Fibroblast of mammary gland (primary cell): ENCODE data around the gene TTC28.

Experiments used
- DNase-seq: peaks from one replicate; pipeline ENCODE4 v3.0.0-alpha.2; 2010; ENCODE audit warnings: low read depth
- H3K4me3 ChIP-seq: 2 replicates; pipeline ENCODE4 v1.5.1; 2011; ENCODE audit warnings: low read depth, mild to moderate bottlenecking, low read length, moderate library complexity; ENCODE audit not compliant: control insufficient read depth
- TF ChIP-seq, protein P1 (sequence below): conservative IDR thresholded peaks from 2 replicates; pipeline ENCODE4 v1.5.1; 2011; ENCODE audit warnings: low read depth, low read length, inconsistent platforms; ENCODE audit not compliant: control insufficient read depth, insufficient read depth

TTC28 gene

DNA sequence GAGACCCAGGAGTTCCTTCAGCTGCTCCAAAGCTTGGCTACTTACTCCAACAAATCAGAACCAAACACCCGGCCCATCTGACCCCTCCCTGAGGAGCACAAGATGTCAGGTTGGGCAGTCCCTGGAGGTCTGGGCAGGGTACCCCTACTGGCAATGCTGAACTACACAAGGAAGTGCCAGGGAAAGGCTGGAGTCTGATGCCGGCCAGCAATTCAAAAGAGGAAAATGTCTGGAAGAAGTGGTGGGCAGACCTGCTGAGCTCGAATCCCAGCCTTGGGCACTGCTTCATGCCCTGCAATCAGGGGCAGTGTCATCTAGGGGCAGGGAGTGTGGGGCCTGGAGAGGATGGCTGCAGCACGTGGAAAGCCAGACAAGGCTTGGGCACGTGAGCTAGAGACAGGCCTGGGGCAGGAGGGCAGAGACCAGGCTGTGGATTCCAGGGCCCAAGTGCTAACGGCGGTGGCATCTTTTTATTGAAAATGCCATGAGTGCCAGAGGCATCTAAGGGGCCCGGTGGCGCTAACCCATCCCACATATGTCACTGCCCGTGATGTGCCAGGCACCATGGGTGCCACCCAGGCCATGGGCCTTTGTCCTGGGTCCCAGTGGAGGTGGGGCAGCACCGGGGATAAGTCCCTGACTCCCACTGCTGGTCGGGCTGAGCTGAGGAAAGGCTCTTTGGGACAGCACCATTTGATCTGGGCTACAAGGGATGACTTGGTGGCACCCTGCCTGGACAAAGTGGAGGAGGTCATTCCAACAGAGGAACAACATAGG, 662.7 kb downstream of the TTC28 start:
- no peak overlapping the region for H3K4me3 ChIP-seq
- no peak for DNase-seq
- TF ChIP-seq, protein P1, sequence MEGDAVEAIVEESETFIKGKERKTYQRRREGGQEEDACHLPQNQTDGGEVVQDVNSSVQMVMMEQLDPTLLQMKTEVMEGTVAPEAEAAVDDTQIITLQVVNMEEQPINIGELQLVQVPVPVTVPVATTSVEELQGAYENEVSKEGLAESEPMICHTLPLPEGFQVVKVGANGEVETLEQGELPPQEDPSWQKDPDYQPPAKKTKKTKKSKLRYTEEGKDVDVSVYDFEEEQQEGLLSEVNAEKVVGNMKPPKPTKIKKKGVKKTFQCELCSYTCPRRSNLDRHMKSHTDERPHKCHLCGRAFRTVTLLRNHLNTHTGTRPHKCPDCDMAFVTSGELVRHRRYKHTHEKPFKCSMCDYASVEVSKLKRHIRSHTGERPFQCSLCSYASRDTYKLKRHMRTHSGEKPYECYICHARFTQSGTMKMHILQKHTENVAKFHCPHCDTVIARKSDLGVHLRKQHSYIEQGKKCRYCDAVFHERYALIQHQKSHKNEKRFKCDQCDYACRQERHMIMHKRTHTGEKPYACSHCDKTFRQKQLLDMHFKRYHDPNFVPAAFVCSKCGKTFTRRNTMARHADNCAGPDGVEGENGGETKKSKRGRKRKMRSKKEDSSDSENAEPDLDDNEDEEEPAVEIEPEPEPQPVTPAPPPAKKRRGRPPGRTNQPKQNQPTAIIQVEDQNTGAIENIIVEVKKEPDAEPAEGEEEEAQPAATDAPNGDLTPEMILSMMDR = no peak

DNA sequence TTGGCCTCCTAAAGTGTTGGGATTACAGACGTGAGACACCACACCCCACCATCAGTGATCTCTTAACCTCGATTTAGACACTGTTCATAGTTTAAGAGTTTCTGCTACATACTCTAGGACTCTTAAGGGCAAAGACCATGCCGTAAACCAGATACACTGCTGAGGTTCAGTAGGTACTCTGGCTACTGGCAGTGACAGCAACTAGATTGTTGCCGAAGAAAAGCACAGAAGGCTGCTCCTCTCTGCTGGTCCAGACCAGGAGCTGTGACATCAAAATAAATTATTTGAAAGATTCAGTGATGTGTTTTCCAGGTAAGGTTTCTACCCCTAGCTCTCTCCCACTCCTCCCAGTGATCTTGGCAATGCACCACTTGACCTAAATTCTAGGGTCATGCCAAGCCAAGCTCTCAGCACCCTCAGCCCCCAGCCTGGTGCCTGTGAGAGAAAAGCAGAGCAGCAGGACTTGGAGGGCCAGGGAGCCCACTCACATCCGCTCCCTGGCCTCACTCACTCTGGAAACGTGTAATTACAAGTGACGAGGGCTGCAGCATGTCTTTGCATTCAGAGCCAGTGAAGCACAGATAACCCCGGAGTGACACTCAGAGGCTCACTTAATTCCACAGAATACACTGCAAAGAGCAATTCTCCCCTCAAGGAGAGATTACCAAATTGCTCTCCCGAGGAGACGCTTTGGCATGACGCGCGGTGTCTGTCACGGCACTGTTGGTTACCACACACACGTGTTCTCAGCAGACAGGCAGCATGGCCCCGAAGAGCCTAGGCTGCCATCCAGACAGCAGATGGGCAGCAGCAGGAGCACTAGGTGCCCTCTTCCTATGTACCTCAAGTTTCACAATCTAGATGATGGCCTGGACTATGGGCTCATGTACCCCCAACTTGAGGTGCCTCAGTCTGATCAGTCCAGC, 663.7 kb downstream of the TTC28 start:
- DNase-seq = no peak

DNA sequence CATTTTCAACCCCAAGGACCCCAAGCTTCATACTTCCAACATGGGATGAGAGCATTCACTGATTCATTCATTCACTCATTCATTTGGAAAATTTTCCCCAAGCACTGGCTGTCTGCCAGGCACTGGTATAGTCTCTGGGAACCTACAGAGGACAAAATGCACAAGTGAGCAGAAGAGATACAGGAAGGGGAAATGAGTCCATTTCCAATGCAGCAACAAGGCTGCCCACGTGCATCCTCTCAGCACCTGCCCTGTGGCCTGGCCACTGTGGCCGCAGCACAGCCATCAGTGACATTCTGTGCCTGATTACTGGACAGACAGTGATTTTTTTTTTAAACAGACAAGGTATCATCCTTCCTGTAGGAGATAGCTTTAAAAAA, 664.6 kb downstream of the TTC28 start:
- no peak for DNase-seq
- H3K4me3 ChIP-seq = no peak overlapping the region
- TF ChIP-seq, protein P1 = no peak

More for the DNA sequence above, 663.7 kb downstream of the TTC28 start:
- TF ChIP-seq, protein P1 = no peak
- no peak overlapping the region for H3K4me3 ChIP-seq

DNA sequence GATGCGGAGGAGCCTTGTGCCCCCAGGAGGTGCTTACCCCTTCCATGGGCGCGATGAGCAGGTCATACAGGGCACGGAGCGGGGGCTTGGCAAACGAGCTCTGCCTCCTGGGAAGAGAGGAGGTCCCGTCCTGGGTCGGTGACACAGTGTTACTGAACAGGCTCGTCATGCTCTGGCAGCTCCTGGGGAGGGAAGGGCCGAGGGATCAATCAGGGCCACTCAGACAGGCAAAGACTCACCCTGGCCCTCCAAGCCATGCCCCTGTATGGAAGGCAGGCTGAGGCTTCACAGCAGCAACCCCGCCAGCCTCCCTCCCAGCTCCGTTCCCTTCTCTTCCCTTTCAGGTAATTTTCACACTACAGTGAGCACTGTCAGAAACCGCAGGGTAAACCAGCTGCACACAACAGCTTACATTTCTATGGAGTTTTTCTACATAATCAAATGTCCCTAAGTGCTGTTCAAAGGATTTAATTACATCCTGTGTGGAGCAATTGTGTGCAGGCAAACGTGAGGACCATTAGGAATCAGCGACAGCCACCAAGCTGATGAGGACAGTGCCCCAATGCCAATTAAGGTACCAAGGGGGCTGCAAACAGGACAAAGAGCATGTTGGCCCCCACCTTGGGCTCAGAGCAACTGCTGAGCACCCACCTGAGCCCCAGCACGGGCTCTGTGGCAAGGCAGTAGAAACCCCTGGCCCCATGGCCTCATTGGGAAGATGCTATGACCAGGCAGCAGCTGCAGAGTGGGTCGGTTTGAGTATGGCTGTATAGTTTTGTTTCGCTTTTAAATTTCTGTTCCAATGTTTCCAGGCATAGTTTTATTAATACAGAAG, 665.2 kb downstream of the TTC28 start:
- H3K4me3 ChIP-seq = no peak overlapping the region
- TF ChIP-seq, protein P1 = no peak
- no peak for DNase-seq

DNA sequence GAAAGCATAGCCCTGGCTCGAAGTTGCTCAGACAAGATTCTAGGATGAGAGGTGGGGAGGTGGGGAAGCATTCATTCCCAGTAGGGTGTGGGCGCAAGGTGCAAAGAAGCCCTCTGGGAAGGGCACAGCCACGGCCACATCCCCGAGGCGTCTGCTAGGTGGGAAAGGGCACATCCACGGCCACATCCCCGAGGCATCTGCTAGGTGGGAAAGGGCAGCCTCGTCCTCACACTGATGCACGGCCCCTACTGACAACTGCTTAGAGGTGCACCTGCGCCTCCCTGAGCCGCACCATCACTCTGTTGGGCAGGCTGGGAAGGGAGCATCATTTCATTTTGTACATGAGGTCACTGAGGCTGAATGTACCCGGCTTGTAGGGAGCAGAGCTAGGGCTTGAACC, 666.0 kb downstream of the TTC28 start:
- H3K4me3 ChIP-seq = no peak overlapping the region
- DNase-seq = no peak
- TF ChIP-seq, protein P1 = no peak

DNA sequence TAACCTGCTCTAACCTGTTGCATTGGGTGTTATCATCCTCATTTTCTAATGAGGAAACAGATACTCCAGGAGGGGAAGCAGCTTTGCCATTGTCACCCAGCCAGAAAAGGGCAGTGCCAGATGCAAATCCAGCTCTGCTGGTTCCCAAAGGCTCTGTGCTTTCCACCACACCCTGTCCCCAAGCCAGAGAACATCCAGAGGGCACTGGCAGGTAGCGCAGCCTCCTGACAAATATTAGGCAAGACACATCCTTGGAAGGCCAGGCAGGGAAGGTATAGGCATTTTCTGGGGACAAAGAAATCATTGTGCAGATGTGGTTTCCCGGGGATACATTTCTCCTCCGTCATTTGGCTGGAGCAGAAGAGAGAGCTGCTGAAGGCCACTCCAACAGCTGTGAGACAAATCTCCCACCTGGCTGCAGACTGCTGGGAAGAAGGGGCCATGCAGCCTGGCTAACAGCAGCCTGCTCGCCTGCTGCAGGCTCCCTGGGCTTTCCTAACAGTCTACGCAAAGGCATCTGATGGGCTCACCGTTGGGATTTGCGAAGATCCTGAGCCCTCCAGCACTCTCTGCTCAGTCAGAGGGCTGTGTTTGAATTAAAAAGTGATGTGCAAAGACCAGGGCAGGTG, 666.7 kb downstream of the TTC28 start:
- no peak overlapping the region for H3K4me3 ChIP-seq
- TF ChIP-seq, protein P1 = no peak
- DNase-seq = no peak
